CD4-positive, CD25-positive, alpha-beta regulatory T cell (primary cell): ENCODE results near the gene HOXB7. TPM values are rescaled to one million over a fixed set of nuclear protein-coding genes. Genes with fewer than 3 reads are reported as not detected.

Source experiments
- ATAC-seq, 2 donors: fragments of 150-1000 bp; cut with Tn5 transposase; one replicate each; pipeline ENCODE4 v1.10.0; 2021; ENCODE audit warnings: low read depth in 2 of 2, moderate number of reproducible peaks in 2 of 2, moderate library complexity in 1 of 2
- DNase-seq, 3 donors: peaks; one replicate each; pipeline versions ENCODE4 v3.0.0 to v3.0.0-alpha.2; 2012 to 2022; ENCODE audit warnings: mixed read lengths in 1 of 3
- H3K27ac ChIP-seq: one replicate; pipeline ENCODE4 v1.7.0; 2013; ENCODE audit warnings: mild to moderate bottlenecking, low read length; ENCODE audit not compliant: insufficient read depth, poor library complexity, severe bottlenecking
- H3K27me3 ChIP-seq: one replicate; pipeline ENCODE4 v1.7.0; 2013; ENCODE audit warnings: low read length; ENCODE audit not compliant: control insufficient read depth, insufficient read depth
- H3K36me3 ChIP-seq: one replicate; pipeline ENCODE4 v1.7.0; 2013; ENCODE audit warnings: mild to moderate bottlenecking, low read length, moderate library complexity; ENCODE audit not compliant: control insufficient read depth, insufficient read depth
- H3K4me1 ChIP-seq: 2 replicates; pipeline ENCODE4 v1.7.0; 2013; ENCODE audit warnings: mild to moderate bottlenecking, low read length; ENCODE audit not compliant: insufficient read depth, control insufficient read depth, poor library complexity, severe bottlenecking
- H3K4me3 ChIP-seq: one replicate; pipeline ENCODE4 v1.7.0; 2013; ENCODE audit warnings: low read depth, mild to moderate bottlenecking, low read length, moderate library complexity
- H3K9me3 ChIP-seq, 2 experiments: 1 replicate in 1 of 2; 2 replicates in 1 of 2; pipeline ENCODE4 v1.7.0; 2013; ENCODE audit warnings: low read length in 2 of 2, mild to moderate bottlenecking in 1 of 2, moderate library complexity in 1 of 2; ENCODE audit not compliant: control insufficient read depth in 2 of 2
- H3K27ac Mint-ChIP-seq, 3 donors: one replicate each; pipeline ENCODE4 v1.8.0; 2020 to 2022; ENCODE audit warnings: mild to moderate bottlenecking in 3 of 3, mixed read lengths in 3 of 3, moderate library complexity in 2 of 3
- H3K27me3 Mint-ChIP-seq: one replicate; pipeline ENCODE4 v1.8.0; 2022; ENCODE audit warnings: mild to moderate bottlenecking, mixed read lengths
- H3K36me3 Mint-ChIP-seq: one replicate; pipeline ENCODE4 v1.8.0; 2020; ENCODE audit warnings: mixed read lengths
- H3K4me1 Mint-ChIP-seq, 4 donors: one replicate each; pipeline ENCODE4 v1.8.0; 2020 to 2022; ENCODE audit warnings: mixed read lengths in 4 of 4, mild to moderate bottlenecking in 1 of 4
- H3K4me3 Mint-ChIP-seq, 4 donors: one replicate each; pipeline ENCODE4 v1.8.0; 2020 to 2022; ENCODE audit warnings: mild to moderate bottlenecking in 4 of 4, mixed read lengths in 4 of 4, moderate library complexity in 3 of 4
- H3K9me3 Mint-ChIP-seq, 7 donors: one replicate each; pipeline ENCODE4 v1.8.0; 2020 to 2022; ENCODE audit warnings: mixed read lengths in 7 of 7, mild to moderate bottlenecking in 3 of 7, moderate library complexity in 2 of 7
- polyA plus RNA-seq, 4 donors: library from polyadenylated mRNA; unstranded; fragments of 300-500 nt; fragmentation: Illumina TruSeq; gene quantifications; one replicate each; pipeline ENCODE4 v1.2.3, GENCODE V29; 2021
- total RNA-seq: library from RNA; stranded (reverse); gene quantifications from one replicate; pipeline ENCODE4 v1.2.3, GENCODE V29; 2022

The HOXB7 gene
- total and polyA plus RNA-seq, 5 donors from 2014 or later, result 0.77 to 7.2 (median 2.1) TPM

DNA sequence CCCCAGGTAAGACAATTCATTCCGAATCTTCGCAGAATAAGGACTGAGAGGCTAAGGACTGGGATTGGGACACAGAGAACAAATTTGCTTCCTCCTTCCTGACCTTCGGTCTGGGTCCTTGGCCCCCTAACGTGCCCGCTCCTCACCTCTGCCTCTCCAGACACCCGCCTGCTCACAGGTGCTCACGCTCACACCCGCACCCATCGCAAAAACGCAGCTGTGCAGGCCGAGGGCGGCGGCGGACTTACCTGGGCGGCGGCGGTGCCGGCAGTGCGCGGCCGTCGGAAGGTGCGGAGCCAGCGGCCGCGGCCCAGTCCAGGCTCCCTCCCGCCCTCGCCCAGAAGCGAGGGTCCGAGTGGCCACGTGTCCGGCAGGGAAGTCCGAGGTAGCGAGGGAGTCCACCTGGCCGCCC lies 22.5 kb upstream of the HOXB7 start:
- peaks cover 14% of the 10 kb centered on the region for H3K4me1 ChIP-seq
- H3K36me3 ChIP-seq, result no peaks in the 10 kb centered on the region
- H3K4me3 Mint-ChIP-seq, result peak overlapping the region in 1 of 4 donors; percentile 67
- H3K27ac ChIP-seq, result no peak overlapping the region
- peaks cover 0 to 2% (median 0%) of the 10 kb centered on the region in 7 donors for H3K9me3 Mint-ChIP-seq
- ATAC-seq (no peak), DNase-seq (no peak)
- H3K27ac Mint-ChIP-seq, result no peak overlapping the region
- H3K4me1 Mint-ChIP-seq, result peaks cover 4 to 20% (median 9%) of the 10 kb centered on the region in 4 donors
- peaks cover 97% of the 10 kb centered on the region for H3K27me3 Mint-ChIP-seq
- no peak overlapping the region for H3K4me3 ChIP-seq
- peaks cover 66% of the 10 kb centered on the region for H3K27me3 ChIP-seq
- peaks cover 5% of the 10 kb centered on the region for H3K36me3 Mint-ChIP-seq
- H3K9me3 ChIP-seq, result no peaks in the 10 kb centered on the region

DNA sequence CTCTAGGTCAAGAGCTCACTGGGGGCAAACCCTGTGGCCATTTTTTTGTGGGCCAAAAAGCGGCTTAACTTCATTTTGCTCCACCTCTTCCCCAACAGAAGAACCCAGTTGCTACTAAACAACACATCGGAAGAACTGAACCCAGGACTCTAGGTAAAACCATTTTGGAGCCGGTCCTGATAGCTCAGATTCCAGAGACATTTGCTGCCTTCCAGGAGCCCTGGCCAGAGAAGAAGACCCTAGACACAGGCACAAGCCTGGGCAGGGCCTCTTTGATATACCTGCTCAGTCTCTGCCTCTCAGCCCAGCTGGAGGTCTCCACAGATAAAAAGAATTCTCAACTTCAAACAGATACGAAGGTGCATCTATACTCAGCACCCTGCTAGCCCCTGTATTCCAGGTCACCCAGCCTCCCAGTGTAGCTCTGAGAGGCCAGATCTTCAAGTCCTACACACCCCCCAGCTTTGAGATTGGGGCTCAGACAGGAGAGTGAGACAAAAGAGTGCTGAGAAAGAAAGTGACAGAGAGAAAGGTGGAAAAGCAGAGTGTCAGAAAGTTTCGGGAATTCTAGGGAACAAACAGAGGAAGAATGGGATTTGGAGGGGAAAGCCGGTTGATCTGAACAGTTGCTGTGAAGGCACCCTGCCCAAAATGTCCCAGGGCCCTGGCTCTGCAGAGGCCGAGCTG lies 21.9 kb upstream of the HOXB7 start:
- Histone ChIP-seq H3K4me3 (no peak overlapping the region), H3K9me3 (no peaks in the 10 kb centered on the region), H3K36me3 (no peaks in the 10 kb centered on the region), H3K4me1 (peaks cover 14% of the 10 kb centered on the region), H3K27me3 (peaks cover 65% of the 10 kb centered on the region), H3K27ac (no peak overlapping the region)
- peaks cover 97% of the 10 kb centered on the region for H3K27me3 Mint-ChIP-seq
- DNase-seq, result no peak
- H3K27ac Mint-ChIP-seq, result no peak overlapping the region
- peaks cover 0 to 2% (median 0%) of the 10 kb centered on the region in 7 donors for H3K9me3 Mint-ChIP-seq
- ATAC-seq, result no peak
- peaks cover 5% of the 10 kb centered on the region for H3K36me3 Mint-ChIP-seq
- peaks cover 4 to 20% (median 9%) of the 10 kb centered on the region in 4 donors for H3K4me1 Mint-ChIP-seq
- peak overlapping the region in 3 of 4 donors; percentile 8 to 75 (median 67) for H3K4me3 Mint-ChIP-seq

DNA sequence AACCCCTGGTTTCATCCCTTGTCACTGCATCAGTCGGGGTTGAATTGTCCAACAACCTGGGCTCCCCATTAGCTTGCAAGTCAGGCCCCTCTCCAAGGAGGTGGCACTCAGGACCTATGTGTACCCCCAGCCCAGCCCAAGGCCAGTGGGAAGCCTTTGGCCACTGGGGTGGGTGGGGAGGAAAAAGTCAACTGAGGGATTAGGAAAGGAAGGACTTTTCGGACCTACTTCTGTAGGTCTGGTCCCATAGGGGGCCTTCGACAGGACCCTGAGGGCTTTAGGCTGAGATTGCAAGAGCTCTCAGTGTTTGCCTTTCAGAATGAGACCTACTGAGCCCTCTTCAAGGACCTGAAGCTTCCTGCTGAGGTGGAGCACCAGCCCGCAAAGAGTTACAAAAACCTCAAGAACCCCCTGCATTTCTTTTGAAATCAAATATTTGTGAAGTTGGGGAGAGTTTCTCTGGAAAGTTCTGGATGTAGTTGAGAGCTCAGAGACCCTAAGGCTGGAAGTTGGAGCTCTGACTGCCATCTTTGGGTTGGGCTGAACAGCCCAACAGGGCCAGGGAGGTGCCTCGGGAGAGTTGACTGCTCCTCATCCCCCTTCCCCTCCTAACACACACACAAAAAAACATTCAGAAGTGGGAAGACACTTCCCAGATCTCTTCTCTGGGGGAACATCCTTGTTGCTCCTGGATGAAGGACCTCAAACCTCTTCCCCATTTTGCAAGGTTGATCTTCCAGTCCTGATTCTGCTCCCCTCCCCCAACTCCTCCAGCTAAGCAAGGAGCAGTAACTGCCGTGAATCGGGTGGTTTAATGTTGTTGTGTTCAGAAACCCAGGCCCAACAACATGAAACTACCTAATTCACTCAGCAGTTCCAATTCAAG lies 21.1 kb upstream of the HOXB7 start:
- Mint-ChIP-seq H3K4me3 (peak overlapping the region in 1 of 4 donors; percentile 67), H3K9me3 (peaks cover 0 to 2% (median 0%) of the 10 kb centered on the region in 7 donors), H3K36me3 (peaks cover 5% of the 10 kb centered on the region), H3K27me3 (peaks cover 97% of the 10 kb centered on the region), H3K4me1 (peaks cover 4 to 21% (median 11%) of the 10 kb centered on the region in 4 donors), H3K27ac (no peak overlapping the region)
- no peak for DNase-seq
- Histone ChIP-seq H3K27me3 (peaks cover 65% of the 10 kb centered on the region), H3K9me3 (no peaks in the 10 kb centered on the region), H3K4me3 (no peak overlapping the region), H3K36me3 (no peaks in the 10 kb centered on the region), H3K27ac (no peak overlapping the region), H3K4me1 (peaks cover 17% of the 10 kb centered on the region)
- no peak for ATAC-seq

DNA sequence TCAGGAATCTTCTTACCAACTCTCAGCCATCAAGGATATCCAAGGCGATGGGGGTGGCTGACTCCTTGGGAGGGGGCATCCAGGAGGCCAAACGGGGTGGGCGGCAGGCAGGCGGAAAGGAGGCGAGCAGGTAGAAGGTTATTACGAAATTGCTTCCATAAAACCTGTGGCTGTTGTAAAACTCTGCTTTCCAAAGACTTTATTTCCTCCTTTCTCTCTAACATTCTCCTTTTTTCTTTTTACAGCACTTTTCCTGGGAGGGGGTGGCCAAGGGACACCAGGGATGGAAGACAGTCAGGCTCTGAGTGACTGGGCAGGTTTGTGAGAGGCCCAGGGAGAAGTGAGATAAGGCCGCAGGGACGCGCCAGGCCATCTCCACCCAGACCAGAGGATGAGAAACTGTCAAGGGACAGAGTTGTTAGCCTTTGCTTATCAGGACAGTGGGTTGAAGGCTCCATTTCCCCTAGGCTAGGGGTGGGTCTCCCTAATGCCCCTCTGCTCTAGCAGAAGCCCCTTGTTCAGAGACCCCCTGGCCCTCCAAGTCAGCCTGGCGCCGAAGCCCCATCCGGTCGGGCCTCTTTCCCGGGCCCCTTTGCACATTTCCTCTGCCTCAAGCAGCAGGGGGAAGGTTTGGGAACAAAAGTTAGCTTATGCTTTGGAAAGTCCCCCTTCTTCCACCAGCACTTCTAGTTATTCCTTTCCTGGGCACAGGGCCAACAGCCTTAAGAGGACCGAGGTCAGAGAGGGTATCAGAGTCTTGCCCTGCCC lies 20.3 kb upstream of the HOXB7 start:
- Mint-ChIP-seq H3K27me3 (peaks cover 97% of the 10 kb centered on the region), H3K4me1 (peaks cover 4 to 22% (median 13%) of the 10 kb centered on the region in 4 donors), H3K9me3 (peaks cover 0 to 2% (median 0%) of the 10 kb centered on the region in 7 donors), H3K4me3 (peak overlapping the region in 1 of 4 donors; percentile 19), H3K36me3 (peaks cover 5% of the 10 kb centered on the region), H3K27ac (no peak overlapping the region)
- peaks cover 16% of the 10 kb centered on the region for H3K4me1 ChIP-seq
- ATAC-seq (no peak), DNase-seq (no peak)
- no peaks in the 10 kb centered on the region for H3K9me3 ChIP-seq
- peaks cover 64% of the 10 kb centered on the region for H3K27me3 ChIP-seq
- H3K27ac ChIP-seq, result no peak overlapping the region
- H3K36me3 ChIP-seq, result no peaks in the 10 kb centered on the region
- no peak overlapping the region for H3K4me3 ChIP-seq

DNA sequence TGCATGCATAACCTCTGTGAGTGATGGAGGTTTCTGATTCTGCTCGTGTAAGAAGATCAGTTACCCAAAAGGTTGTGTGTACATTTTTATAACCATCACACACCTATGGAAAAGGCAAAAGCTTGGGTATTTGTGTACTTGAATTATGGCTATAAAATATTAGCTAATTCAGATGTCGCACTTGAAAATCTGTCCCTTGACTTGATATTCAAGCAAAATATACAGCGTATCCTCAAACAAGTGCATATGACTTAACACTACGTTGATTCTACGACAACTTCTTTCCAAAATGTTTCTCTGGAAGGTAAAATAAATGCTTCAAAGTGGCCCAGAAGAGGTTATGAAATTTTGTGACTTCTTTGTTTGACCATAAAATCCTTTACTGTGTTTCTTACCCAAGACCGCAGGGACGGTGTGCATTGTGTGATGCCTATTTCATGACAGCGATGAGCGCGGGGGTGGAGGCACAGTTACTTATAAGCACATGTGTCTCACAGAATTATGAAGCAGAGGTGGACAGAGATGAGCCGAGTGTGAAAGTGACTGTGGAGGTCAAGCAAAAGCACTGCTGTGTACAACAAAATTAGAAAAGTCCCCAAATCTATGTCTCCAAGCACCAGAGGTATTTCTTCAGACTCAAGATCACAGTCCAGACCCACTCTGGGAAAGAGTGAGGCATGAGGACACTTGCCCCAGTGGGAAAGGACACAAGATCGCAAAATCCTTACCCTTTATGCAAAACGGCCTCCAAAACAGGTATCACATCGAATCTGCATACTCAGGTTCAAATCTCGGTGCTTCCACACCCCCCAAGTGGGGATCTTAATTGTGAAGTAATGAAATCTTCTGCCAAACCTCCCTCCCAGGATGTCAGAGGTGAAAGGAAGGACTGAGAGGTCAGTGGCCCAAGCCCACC lies 19.4 kb upstream of the HOXB7 start:
- no peak for ATAC-seq
- Mint-ChIP-seq H3K4me1 (peaks cover 4 to 28% (median 12%) of the 10 kb centered on the region in 4 donors), H3K9me3 (peaks cover 0 to 2% (median 0%) of the 10 kb centered on the region in 7 donors), H3K27ac (no peak overlapping the region), H3K4me3 (no peak overlapping the region), H3K36me3 (peaks cover 5% of the 10 kb centered on the region), H3K27me3 (peaks cover 90% of the 10 kb centered on the region)
- no peak for DNase-seq
- Histone ChIP-seq H3K27ac (no peak overlapping the region), H3K4me3 (no peak overlapping the region), H3K27me3 (peaks cover 58% of the 10 kb centered on the region), H3K36me3 (no peaks in the 10 kb centered on the region), H3K9me3 (no peaks in the 10 kb centered on the region), H3K4me1 (peaks cover 25% of the 10 kb centered on the region)

DNA sequence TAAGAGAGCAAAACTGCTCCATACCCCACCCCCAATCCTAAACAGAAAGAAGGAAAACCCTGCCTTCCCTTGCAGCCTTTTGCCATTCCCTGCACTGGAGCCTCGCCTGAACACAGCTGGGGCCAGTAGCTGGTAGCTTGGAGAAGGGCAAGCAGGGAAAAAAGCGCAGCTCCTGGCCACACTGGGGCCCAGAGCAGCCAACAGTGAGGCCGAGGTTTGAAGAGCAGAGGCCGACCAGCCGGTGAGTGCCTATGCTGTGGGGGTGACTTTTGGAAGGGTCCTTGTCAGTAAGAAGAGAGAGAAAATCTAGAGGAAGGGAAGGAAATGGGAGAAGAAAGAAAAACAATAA lies 18.6 kb upstream of the HOXB7 start:
- Histone ChIP-seq H3K4me1 (peaks cover 34% of the 10 kb centered on the region), H3K27ac (no peak overlapping the region), H3K36me3 (no peaks in the 10 kb centered on the region), H3K27me3 (peaks cover 52% of the 10 kb centered on the region), H3K9me3 (no peaks in the 10 kb centered on the region), H3K4me3 (no peak overlapping the region)
- Mint-ChIP-seq H3K27ac (no peak overlapping the region), H3K36me3 (peaks cover 5% of the 10 kb centered on the region), H3K4me3 (no peak overlapping the region), H3K9me3 (peaks cover 0 to 2% (median 0%) of the 10 kb centered on the region in 7 donors), H3K27me3 (peaks cover 85% of the 10 kb centered on the region), H3K4me1 (peaks cover 4 to 30% (median 13%) of the 10 kb centered on the region in 4 donors)
- ATAC-seq (no peak), DNase-seq (no peak)
